HG03108 (cell line): ENCODE data around the gene LPIN3.
"Not testable (repeated sequence)": the region's sequence is repeated elsewhere in the genome, so short reads cannot be mapped to it uniquely, and the experiment has no call there.

Experiments
- ATAC-seq: cut with Tn5 transposase; IDR thresholded peaks from one replicate; pipeline ENCODE4 v1.9.1; 2021; ENCODE audit warnings: moderate library complexity; ENCODE audit not compliant: unreplicated experiment

LPIN3 gene, protein sequence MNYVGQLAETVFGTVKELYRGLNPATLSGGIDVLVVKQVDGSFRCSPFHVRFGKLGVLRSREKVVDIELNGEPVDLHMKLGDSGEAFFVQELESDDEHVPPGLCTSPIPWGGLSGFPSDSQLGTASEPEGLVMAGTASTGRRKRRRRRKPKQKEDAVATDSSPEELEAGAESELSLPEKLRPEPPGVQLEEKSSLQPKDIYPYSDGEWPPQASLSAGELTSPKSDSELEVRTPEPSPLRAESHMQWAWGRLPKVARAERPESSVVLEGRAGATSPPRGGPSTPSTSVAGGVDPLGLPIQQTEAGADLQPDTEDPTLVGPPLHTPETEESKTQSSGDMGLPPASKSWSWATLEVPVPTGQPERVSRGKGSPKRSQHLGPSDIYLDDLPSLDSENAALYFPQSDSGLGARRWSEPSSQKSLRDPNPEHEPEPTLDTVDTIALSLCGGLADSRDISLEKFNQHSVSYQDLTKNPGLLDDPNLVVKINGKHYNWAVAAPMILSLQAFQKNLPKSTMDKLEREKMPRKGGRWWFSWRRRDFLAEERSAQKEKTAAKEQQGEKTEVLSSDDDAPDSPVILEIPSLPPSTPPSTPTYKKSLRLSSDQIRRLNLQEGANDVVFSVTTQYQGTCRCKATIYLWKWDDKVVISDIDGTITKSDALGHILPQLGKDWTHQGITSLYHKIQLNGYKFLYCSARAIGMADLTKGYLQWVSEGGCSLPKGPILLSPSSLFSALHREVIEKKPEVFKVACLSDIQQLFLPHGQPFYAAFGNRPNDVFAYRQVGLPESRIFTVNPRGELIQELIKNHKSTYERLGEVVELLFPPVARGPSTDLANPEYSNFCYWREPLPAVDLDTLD

DNA sequence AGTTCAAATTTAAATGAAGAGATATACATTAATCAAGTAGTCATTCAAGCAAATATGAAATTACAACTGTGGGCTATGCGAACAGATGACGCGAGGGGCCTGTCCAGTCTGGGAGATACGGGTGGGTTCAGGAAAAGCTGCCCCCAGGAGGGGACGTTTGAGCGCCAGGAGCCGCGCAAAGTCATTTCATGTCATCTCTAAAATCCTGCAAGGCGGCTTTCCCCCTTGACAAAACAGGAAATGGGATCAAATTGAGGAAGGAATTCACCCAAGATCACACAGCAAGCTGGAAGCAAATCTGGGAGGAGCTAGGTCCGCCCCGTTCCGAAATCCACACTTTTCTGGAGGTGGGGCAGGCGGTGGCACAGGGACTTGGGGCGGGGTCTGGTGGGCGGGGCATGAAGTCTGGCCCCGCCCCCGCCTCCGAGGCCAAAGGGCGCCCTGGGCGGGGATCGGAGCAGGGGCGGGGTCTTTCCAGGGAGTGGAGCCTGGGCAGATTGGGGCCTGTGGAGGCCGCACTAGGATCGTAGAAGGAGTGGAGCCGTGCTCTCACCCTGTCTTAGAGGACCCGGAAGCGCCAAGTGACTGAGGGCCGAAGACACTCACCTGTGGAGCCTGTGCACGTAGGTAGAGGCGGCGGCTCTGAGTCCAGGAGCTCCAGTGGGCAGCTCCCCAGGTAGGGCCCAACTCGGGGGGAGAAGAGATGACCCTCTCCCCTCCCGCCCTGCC lies at the start of gene LPIN3:
Gene LPIN3, plus strand, starts transcription at position 495 of the 729 bp plus-strand sequence. CDS start 4,983 bp downstream, outside the sequence.
- ATAC-seq = no peak

DNA sequence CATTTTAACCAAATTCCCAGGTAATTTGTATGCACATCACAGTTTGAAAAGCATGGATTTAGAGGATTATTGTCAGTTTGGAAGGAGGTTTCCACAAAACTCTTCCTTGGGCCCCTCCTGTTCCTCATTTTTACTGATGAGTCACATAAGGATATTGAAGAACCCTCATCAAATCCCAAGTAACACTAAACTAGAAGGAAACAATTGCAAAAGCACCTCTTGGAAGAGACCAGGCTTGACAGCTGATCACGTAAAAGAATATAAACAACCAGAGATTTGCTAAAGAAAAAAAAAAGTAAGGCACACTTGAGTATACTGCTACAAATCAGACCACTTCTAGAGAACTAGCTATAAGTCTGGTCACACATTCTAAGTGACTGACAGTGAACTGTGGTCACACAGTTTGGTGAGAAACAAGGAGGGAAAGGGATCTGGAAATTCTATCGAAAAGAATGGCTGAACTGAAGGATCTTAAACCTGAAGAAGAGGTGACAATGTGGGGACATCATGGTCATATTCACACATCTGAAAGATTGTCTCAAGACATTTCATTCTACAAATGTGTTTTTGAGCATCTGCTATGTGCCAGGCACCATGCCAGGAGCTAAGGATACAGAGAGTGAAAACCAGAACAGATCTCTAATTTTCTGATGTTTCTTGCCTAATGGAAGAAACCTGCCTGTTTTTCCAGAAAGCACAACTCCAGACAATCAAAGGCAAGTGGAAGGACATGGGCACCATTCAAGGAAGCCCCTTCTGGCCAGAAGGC lies 47.2 kb upstream of the LPIN3 start:
- ATAC-seq = no peak

DNA sequence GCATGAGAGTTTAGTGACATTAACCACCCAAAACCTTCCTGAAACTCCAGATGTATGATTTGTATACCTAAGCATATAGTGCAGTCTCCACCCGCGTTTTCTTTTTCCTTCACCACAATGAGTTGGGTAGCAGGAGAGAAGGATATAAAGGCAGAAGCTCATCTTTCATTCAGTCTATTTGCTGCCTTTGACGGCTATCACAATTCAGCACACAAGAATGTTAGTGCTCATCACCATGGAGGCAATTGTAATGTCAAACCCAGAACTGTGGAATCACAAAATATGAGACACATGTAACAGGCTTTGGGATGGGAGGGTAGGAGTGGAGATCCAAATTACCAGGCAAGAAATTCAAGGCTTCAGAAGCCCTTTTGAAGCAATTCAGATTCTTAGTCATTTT lies 40.7 kb upstream of the LPIN3 start:
- ATAC-seq = no peak

DNA sequence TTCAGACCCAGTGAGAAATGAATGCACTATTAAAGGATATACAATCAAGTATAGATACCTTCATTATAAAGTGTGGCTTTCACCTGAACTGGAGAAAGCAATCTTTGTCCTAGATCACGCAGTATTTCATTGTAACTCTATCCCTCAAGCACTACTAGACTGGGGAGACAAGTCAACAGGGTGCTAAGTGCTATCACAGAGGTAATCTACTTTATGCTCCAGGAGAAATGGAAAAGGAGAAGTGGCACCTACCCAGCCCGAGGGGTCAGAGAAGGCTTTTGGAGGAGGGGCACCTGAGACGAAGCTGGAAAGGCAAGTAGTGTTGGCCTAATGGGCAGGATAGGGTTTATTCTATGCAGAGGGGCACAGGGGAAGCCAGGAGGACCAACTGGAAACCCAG lies 40.2 kb upstream of the LPIN3 start:
- no peak for ATAC-seq

DNA sequence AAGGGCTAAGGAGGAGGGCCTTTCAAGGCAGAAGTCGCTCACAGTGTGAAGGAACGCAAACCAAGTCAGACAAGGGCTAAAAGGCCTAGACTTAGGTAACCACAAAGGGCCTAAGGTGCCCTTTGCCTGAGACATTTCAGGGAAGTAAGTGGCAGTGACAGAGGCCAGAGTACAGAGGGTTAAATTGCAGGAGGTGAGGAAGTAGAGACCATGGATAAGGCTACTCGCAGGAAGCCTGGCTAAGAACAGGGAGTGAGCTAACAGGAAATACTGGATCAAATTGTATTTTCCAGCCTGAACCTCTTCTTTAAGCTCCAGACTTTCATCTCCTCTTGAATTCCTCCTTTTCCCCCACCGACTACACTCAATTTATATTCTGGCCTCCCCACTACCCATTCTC lies 39.7 kb upstream of the LPIN3 start:
- ATAC-seq = no peak

DNA sequence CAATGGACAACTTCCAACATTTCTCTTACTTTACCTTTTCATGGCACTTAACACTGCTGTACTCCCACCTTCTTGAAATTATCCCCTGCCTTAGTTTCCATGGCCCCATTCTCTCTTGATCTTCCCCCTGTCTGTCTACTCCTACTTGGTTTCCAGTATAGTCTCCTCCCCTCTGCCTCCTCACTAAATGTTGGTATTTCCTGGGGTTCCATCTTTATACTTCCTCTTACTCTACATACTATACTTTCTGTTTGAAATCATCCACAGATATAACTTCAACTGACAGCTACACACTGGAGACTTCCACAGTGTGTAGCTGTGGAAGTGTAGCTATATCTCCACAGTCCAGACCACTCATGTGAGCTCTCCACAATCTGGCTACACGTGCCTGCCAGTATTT lies 36.6 kb upstream of the LPIN3 start:
- no peak for ATAC-seq

DNA sequence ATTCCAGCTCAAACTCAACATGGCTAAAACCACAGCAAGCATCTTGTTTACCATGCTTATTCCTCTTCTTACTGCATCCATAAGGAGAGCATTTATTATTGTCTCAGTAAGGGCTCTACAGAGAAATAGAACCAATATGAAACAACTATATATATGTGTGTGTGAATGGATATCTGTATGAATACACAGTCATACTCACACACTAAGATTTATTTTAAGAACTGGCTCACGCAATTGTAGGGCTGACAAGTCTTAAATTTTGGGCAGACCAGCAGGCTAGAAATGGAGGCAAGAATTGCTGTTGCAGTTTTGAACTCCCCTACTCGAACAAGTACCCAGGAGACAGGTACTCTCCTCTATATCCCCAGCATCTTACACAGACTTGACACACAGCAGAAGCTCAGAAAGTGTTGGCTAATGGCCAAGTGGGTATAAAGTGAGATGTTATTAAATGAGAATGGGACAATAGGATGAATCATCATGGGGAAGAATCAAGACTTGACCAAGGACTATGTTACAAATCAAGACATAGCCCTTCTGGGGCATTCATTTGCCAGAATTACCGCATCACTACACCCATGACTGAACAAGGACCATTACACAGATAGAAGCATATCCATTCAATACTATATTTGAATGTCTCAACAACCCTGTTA lies 36.1 kb upstream of the LPIN3 start:
- ATAC-seq = no peak

DNA sequence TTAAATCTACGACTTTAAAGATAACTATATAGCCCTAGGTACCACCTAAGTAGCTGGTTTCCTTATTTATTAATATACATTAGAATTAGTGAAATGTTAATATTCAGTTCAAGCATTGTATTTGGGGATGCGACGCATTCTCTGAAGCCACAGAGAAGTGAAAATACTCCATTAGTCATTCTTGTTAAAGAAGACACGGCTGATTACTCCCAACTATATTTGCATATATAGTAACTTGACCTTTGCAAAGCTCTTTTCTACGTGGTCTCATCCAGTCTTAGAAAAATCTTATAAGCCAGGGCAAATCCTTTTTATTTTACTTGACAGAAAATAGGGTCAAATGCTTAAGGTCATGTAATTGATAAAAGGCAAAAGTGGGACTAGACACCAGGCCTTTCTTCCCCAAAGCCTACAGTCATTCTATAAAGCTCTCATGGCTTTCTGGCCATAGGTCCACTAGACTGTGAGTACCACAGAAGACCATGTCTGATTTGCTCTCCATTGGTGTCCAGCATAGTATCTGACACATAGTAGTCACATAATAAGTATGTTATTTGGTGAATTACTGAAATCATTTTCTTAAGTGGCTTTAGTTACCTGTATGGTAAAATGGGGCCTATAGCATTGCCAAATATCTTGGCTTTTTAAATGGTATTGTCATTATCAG lies 34.4 kb upstream of the LPIN3 start:
- peak; percentile 75 for ATAC-seq

DNA sequence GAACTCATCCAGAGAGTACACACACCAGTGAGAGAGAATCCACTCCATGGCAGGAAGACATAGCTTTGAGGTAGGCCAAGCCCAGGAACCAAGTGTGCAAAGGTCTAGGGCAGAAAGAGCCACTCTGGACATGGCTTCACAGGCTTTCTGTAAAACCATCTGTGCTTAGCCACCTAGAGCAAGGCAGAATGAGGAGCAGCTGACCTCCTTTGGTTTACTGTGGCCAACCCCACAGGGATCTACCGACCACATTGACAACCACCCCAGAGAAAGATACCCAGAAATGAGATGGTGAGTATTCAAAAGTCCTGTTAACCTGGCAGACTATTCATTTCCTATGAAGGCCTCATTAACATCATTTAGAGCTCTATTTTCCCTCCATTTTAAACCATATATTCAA lies 33.6 kb upstream of the LPIN3 start:
- no peak for ATAC-seq

DNA sequence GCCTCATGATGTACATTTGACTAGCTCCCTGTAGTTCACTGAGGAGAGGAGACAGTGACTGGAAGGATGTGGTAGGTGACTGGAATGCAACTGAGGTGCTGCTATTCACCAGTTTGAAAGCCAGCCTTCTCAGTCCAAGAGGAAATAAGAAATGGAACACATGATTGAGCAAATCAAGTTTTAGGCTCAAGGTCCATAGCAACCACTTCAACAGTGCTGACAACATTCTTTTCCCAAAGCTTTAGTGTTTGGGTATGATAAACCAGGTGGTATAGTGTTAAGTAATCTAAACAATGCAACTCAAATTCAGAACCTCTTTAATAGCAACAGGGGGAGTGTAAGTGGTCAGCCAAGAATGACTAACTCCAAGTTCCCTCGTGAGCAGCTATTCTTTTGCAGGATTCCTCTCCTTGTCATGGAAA lies 32.3 kb upstream of the LPIN3 start:
- no peak for ATAC-seq

DNA sequence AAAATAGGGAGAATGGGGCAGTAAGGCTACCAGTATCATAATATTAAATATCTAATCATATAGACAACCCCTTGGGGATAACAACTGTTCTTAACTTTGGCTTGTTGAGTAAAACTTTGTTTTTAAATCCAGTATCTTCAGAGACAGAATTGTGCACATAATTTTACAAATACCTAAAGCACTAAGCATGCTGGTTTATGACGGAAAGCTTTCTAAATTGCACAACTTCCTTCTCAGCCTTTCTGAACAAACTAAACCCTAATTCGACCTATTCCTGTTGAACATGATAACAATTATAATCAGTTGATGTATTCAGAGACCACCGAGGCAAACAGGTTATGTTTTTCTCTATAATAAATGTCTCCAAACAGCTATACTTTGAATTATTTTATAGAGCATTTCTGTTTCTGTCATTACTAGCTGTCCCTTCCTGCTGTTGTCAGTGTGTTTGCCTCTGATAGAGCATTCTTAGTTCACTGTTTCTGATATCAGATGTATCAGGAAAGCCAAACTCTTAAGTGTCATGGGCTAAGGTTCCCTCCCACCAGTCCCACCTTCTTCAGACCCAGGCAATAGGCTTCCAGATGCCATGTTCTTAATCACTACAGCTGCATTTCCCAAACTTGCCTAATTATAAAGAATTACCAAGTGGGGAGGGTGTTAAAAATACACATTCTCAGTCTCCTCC lies 31.8 kb upstream of the LPIN3 start:
- no peak for ATAC-seq

DNA sequence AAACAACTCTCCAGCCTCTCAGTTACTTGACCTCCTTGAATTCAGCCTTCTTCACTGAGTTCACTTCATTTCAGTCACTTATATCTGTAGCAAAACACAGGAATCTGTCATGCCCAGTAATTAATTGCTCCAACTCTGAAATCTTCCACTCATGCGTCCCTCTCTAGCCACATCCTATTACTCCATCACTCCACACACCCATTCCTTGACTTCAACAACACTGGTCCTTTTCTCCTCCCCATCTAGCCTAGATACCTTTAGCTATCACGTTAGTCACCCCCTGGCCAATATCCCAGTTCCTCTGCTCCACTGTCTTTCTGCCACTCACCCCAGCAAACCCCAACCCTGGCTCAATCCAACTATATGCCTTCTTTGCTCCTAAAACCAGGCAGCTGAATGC lies 30.8 kb upstream of the LPIN3 start:
- no peak for ATAC-seq

DNA sequence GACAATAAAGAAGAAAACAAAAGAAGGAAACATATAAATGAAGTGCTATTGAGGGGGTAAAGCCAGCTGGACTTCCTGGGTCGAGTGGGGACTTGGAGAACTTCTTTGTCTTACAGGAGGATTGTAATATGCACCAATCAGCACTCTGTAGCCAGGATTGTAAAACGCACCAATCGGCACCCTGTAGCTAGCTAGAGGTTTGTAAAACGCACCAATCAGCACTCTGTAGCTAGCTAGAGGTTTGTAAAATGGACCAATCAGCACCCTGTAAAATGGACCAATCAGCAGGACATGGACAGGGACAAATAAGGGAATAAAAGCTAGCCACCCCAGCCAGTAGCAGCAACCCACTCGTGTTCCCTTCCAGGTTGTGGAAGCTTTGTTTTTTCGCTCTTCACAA lies 28.6 kb upstream of the LPIN3 start:
- not testable (repeated sequence) for ATAC-seq

DNA sequence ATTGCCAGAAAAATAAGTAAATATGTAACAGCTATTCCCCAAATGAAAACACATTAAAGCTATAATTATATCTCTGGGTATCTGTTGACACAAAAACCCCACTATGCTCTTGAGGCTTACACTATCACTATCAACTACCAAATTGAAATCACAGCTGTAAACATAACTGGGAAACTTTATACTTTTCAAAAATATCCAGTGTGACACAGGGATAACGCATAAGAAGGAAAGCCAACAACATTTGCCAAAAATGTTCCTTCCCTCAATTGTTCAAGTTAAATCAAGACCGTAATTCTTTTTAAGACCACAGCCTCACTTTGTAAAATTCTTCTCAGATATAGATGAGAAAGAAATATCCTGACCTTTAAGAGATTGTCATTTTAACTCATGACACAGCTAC lies 26.2 kb upstream of the LPIN3 start:
- ATAC-seq = no peak

DNA sequence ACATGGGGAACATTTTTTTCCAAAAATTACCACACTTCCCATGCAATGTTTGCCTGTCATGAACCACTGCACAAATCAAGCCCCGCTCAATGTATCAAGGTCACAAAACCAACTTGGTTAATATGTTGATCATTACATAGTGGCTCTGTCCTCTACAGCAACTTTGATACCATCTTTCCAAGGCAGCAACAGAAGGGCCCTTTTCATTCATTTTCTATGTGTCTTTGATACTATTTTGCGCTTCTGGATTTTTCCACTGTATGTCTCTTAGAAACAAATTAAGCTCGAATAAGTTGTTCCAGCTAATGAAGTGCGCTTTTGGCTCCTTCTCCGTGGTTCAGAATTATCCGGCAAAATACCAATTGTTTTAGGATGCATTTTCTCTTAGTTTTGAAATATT lies 24.6 kb upstream of the LPIN3 start:
- ATAC-seq = no peak

DNA sequence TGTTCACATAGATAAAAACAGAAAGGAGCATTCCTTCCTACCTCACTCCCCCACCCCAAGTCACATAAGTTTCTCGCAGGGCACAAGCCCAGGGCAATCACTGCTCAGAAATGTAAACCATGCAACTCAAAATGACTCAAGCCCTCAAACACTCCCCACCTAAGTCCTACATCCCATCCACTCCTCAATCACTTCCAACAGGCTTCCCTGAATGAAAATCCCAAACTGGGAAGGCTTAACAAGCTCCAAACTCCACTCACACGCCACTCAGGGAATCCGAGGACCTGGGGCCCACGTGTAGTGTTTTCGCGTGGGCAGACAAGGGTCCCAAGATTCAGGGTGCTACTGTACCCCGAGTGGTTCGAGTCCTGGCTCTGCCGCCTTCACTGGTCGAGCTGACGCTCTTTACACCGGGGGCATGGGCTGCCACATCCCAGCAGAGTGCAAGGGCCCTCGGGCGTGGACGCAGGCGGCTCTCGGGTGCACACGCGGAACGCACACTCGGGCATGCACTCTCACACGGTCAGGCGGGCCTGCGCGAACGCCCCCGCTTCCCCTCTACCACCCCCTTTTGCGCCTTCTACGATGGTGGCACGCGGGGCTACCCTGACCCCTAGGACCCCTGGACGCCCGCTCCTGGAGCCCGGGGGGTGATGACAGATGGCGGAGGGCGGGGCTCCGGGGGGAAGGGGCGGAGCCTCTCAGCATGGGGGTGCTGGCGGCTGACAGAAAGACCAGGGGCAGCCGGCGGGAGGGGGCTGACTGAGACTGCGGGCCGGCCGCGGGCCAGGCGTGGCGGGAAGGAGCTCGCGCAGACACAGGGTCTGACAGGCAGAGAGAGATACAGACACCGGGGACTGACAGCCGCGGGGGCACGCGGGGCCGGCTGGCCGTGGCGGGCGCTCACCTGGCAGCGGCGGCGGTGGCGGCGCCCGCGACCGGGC lies 23.7 kb upstream of the LPIN3 start:
- ATAC-seq = peak; percentile 48

DNA sequence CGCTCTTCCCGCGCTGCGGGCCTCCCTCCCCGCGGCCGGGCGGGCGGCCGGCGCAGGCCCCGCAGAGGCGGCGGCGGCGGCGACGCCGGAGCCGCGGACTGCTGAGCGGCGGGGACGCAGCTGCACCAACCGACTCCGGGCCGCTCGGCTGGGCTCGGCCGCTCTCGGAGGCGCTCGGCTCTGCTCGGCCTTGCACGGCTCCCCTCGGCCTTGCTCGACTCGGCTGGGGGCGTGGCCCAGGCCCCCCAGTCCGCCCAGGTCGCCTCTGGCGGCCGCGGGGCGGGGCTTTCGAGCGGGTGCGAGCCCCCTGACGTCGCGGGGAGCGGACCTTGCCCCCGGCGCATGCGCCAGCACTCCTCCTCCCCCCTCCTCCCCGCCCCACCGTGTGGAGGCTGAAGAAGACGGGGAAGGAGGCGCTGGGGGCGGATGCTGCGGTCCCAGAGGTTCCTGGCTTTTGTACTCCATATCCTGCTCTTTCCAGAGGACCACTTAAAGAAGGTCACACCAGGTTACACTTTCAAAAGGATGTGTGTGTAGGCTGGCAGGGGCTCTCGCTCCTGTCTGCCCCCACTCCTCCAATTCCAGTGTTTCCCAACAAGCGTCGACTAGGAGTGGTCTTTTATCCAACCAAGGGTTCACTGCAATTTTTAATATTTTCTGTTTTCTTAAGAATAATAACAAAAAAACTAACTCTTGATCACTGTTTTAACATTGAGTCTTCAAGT lies 22.9 kb upstream of the LPIN3 start, which contains the start of gene ZHX3:
Gene ZHX3, minus strand, starts transcription at position 186 of the 725 bp plus-strand sequence. CDS start 112,815 bp downstream, outside the sequence.
- ATAC-seq = peak; percentile 96
